ENCODE data around the gene NAV3.

DNA sequence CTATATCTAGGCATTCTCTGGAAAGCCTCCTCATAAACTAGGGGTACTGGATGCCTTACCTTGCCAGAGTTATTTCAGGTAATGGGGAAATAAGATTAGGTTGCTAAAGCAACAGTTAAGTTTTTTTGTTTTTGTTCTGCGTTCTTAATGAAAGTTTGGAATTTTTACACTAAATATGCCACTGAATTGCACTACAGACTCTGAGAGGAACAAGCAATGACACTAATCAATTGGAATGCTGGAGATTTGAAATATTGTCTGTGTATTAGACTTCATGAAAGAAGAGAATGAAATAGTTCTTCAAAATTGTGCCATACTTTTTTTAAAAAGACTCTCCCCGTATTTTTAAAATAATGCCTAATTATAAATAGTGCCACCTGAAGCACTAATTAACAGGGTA, 287.8 kb downstream of the NAV3 start:
- TF ChIP-seq, protein P1, sequence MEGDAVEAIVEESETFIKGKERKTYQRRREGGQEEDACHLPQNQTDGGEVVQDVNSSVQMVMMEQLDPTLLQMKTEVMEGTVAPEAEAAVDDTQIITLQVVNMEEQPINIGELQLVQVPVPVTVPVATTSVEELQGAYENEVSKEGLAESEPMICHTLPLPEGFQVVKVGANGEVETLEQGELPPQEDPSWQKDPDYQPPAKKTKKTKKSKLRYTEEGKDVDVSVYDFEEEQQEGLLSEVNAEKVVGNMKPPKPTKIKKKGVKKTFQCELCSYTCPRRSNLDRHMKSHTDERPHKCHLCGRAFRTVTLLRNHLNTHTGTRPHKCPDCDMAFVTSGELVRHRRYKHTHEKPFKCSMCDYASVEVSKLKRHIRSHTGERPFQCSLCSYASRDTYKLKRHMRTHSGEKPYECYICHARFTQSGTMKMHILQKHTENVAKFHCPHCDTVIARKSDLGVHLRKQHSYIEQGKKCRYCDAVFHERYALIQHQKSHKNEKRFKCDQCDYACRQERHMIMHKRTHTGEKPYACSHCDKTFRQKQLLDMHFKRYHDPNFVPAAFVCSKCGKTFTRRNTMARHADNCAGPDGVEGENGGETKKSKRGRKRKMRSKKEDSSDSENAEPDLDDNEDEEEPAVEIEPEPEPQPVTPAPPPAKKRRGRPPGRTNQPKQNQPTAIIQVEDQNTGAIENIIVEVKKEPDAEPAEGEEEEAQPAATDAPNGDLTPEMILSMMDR (IDR thresholded peaks at IDR 0.05; ENCODE audit: insufficient read depth, low read length): no peak
- no peak for TF ChIP-seq POLR2AphosphoS5 (IDR thresholded peaks at IDR 0.05; ENCODE audit: low read depth)
- TF ChIP-seq, protein P2, sequence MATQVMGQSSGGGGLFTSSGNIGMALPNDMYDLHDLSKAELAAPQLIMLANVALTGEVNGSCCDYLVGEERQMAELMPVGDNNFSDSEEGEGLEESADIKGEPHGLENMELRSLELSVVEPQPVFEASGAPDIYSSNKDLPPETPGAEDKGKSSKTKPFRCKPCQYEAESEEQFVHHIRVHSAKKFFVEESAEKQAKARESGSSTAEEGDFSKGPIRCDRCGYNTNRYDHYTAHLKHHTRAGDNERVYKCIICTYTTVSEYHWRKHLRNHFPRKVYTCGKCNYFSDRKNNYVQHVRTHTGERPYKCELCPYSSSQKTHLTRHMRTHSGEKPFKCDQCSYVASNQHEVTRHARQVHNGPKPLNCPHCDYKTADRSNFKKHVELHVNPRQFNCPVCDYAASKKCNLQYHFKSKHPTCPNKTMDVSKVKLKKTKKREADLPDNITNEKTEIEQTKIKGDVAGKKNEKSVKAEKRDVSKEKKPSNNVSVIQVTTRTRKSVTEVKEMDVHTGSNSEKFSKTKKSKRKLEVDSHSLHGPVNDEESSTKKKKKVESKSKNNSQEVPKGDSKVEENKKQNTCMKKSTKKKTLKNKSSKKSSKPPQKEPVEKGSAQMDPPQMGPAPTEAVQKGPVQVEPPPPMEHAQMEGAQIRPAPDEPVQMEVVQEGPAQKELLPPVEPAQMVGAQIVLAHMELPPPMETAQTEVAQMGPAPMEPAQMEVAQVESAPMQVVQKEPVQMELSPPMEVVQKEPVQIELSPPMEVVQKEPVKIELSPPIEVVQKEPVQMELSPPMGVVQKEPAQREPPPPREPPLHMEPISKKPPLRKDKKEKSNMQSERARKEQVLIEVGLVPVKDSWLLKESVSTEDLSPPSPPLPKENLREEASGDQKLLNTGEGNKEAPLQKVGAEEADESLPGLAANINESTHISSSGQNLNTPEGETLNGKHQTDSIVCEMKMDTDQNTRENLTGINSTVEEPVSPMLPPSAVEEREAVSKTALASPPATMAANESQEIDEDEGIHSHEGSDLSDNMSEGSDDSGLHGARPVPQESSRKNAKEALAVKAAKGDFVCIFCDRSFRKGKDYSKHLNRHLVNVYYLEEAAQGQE (IDR thresholded peaks at IDR 0.05; ENCODE audit: insufficient replicate concordance, low read depth): no peak

Data from HL-60 (cell line).